HUES48 (cell line): ENCODE data around the gene FBN1.

Experiments
- H3K27ac ChIP-seq: one replicate; pipeline ENCODE4 v1.7.0; 2013; ENCODE audit warnings: low read depth, low read length, inconsistent platforms
- H3K27me3 ChIP-seq: 2 replicates; pipeline ENCODE4 v1.6.1; 2013; ENCODE audit warnings: mild to moderate bottlenecking, low read length; ENCODE audit not compliant: control insufficient read depth, insufficient read depth
- H3K36me3 ChIP-seq: 2 replicates; pipeline ENCODE4 v1.6.1; 2013; ENCODE audit warnings: low read length; ENCODE audit not compliant: control insufficient read depth, insufficient read depth
- H3K4me1 ChIP-seq: 2 replicates; pipeline ENCODE4 v1.6.1; 2013; ENCODE audit warnings: mild to moderate bottlenecking, low read length; ENCODE audit not compliant: control insufficient read depth, insufficient read depth
- H3K4me3 ChIP-seq: 2 replicates; pipeline ENCODE4 v1.5.1; 2013; ENCODE audit warnings: mild to moderate bottlenecking, low read depth, low read length
- H3K9ac ChIP-seq: 2 replicates; pipeline ENCODE4 v1.6.1; 2013; ENCODE audit warnings: mild to moderate bottlenecking, low read depth, low read length, moderate library complexity
- H3K9me3 ChIP-seq: 2 replicates; pipeline ENCODE4 v1.6.1; 2013; ENCODE audit warnings: low read length; ENCODE audit not compliant: control insufficient read depth, insufficient read depth

FBN1 gene

DNA sequence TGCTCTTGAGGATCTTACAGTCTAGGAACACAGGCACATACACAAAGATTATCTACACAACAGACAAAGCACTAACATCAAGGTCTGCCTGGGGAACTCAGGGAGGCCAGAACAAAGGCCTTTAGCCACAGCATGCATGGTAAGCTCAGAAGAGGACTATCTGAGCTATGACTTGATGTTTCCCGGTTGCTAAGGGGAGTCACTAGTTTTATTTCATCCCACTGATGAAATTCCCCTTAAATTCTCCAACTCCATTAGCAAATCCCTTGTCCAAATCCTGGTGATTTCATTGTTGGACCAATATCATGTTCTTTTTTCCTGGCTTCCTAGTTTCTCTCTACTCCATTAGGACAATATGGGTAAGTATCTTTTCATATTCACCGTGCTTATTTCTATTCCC is 23.3 kb downstream of the FBN1 start:
- Histone ChIP-seq H3K4me3 (no peak overlapping the region), H3K27ac (no peak overlapping the region), H3K9me3 (no peaks in the 10 kb centered on the region), H3K4me1 (no peaks in the 10 kb centered on the region), H3K27me3 (no peaks in the 10 kb centered on the region), H3K36me3 (no peaks in the 10 kb centered on the region), H3K9ac (no peak overlapping the region)

DNA sequence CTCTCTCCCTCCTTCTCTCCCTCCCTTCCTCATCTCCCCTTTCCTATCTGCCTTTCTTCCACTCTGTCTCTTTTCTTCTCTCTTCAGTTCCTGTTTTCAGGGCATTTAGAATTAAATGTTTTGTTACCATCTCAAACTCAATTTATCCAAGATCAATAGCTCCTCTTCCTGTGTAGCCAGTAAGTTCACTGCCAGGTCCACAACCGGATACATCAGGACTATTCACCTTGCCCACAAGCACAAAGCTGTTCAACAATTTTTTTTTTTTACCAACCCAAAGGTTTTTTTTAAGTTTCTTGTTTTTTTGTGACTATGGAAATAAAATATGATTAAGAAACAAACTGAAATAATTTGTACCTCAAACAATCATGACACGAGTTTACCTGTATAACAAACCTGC is 26.1 kb downstream of the FBN1 start:
- no peak overlapping the region for H3K4me3 ChIP-seq
- no peaks in the 10 kb centered on the region for H3K9me3 ChIP-seq
- no peak overlapping the region for H3K27ac ChIP-seq
- no peaks in the 10 kb centered on the region for H3K4me1 ChIP-seq
- no peak overlapping the region for H3K9ac ChIP-seq
- no peaks in the 10 kb centered on the region for H3K27me3 ChIP-seq
- no peaks in the 10 kb centered on the region for H3K36me3 ChIP-seq

DNA sequence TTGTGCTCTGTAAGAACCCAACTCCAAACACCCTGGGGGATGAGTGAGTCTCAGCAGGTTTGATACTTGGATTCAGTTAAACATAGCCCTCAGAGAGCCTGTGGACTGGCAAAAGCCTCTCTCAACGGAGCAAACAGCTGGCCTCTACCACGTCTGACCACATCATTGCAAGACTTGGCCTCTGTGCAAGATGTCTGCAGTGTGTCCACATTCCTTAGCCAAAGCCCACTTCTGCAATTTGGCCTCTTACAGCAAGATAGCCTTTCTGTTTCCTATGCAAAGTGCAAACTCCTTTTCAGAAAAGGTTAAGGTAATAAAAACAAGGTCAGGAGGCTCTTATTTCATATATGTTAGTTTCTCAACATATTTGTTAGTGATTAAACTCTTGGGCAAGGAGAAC is 27.9 kb downstream of the FBN1 start:
- no peaks in the 10 kb centered on the region for H3K9me3 ChIP-seq
- no peak overlapping the region for H3K27ac ChIP-seq
- no peaks in the 10 kb centered on the region for H3K27me3 ChIP-seq
- no peak overlapping the region for H3K9ac ChIP-seq
- no peak overlapping the region for H3K4me3 ChIP-seq
- H3K4me1 ChIP-seq, result peaks cover 2% of the 10 kb centered on the region; the same call in 1 of the 2 replicates
- H3K36me3 ChIP-seq, result no peaks in the 10 kb centered on the region

DNA sequence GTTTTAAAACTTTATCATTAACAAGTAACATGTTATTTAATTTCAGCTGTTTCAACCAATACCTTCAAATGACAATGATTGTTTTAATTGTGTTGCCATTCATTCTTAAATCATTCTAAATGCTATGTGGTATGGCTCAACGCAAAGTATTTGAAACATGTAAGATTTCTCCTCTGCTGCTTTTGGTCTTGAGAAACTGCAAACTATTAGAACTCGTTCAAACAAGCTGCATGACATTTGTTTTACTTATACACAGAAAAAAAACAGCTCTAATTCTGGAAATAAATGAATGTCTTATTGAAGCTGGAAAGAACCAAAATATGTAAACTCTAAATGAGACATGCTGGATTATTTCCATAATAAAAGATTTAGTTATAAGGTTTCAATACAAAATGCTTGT is 29.3 kb downstream of the FBN1 start:
- H3K9me3 ChIP-seq, result no peaks in the 10 kb centered on the region

DNA sequence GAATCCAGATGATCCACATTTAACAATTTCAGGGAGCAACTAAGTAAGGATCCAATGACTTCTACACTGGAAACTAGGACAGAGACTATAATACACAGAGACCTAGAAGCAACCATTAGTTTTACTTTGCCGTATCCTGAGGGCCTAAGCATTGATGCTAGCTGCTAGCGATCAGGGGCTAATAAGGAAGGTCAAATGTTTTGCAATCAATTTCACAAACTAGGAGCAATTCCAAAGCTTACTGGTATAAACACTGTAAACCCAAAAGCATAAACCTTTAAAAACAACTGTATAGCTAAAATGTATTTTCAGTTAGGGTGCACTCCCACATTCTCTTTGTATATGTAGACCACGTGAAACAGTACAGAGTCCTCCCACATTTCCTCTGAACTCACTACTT is 31.5 kb downstream of the FBN1 start:
- Histone ChIP-seq H3K27ac (no peak overlapping the region), H3K9ac (no peak overlapping the region), H3K36me3 (no peaks in the 10 kb centered on the region), H3K4me3 (no peak overlapping the region), H3K9me3 (no peaks in the 10 kb centered on the region), H3K4me1 (peaks cover 6% of the 10 kb centered on the region; the same call in 1 of the 2 replicates), H3K27me3 (no peaks in the 10 kb centered on the region)

More for the DNA sequence above, 29.3 kb downstream of the FBN1 start:
- no peak overlapping the region for H3K27ac ChIP-seq
- no peaks in the 10 kb centered on the region for H3K27me3 ChIP-seq
- no peaks in the 10 kb centered on the region for H3K36me3 ChIP-seq
- H3K4me3 ChIP-seq, result no peak overlapping the region
- H3K4me1 ChIP-seq, result peaks cover 6% of the 10 kb centered on the region; the same call in 1 of the 2 replicates
- no peak overlapping the region for H3K9ac ChIP-seq

DNA sequence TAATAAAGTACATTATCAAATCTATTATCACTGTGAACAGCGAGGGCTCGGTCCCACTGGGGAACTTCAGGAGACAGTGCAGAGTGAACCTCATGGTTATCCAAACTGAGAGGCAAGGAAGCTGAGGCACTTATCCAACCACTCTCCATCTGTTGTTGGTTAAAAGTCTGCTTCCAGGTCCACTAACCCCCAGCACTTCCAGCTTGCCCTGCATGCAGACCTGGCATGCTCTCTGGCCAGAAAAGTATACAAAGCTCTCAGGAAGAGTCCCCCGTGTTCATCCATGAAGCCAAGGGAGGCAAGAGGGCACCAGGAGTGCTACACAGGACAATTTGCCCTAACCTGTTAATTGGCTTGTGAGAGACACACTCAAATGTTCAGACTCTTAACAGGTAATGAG is 36.0 kb downstream of the FBN1 start:
- no peaks in the 10 kb centered on the region for H3K9me3 ChIP-seq
- H3K36me3 ChIP-seq, result no peaks in the 10 kb centered on the region
- no peak overlapping the region for H3K4me3 ChIP-seq
- H3K27ac ChIP-seq, result no peak overlapping the region
- no peak overlapping the region for H3K9ac ChIP-seq
- H3K4me1 ChIP-seq, result peaks cover 6% of the 10 kb centered on the region; the same call in 1 of the 2 replicates
- no peaks in the 10 kb centered on the region for H3K27me3 ChIP-seq

DNA sequence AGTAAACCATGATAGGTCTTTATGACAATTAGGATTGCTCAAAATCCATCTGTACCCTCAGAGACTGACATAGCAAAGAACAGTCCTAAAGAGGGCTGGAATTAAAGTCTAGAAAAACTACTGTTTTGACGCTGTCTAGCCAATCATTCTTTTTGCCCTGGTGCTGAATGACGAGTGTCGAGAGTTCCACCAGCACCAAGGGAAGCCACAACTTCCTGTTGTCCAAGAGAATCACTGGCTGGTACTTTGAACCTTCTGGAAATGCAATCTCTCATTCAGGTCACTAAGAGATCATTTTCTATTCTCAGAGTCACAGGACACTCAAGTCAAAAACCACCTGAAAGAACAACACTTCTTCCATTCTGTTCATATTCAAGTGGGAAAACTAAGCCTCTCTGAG is 37.7 kb downstream of the FBN1 start:
- no peak overlapping the region for H3K27ac ChIP-seq
- H3K4me1 ChIP-seq, result peaks cover 20% of the 10 kb centered on the region
- H3K4me3 ChIP-seq, result no peak overlapping the region
- H3K36me3 ChIP-seq, result no peaks in the 10 kb centered on the region
- H3K9ac ChIP-seq, result no peak overlapping the region
- no peaks in the 10 kb centered on the region for H3K27me3 ChIP-seq
- no peaks in the 10 kb centered on the region for H3K9me3 ChIP-seq

DNA sequence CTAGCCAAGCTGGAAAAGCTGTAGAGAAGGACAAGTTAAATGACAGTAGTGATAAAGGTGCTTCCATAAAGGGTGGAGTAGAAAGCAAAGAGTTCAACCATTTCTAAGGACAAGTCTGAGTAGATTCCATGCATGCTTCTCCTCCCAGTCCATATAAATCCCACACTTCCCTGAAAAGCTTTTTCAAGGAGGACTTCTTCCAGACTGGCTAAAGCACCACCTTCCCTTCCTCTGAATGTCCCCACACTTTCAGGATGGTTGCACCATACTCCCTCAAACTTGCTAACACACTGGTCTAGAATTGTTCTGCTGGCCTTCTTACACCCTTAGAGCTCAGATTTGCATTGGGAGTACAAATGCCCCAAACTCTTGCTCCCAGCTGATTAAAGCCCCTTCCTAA is 40.9 kb downstream of the FBN1 start:
- Histone ChIP-seq H3K9me3 (no peaks in the 10 kb centered on the region), H3K4me1 (peaks cover 25% of the 10 kb centered on the region), H3K27ac (no peak overlapping the region), H3K9ac (no peak overlapping the region), H3K36me3 (no peaks in the 10 kb centered on the region), H3K4me3 (no peak overlapping the region), H3K27me3 (no peaks in the 10 kb centered on the region)

DNA sequence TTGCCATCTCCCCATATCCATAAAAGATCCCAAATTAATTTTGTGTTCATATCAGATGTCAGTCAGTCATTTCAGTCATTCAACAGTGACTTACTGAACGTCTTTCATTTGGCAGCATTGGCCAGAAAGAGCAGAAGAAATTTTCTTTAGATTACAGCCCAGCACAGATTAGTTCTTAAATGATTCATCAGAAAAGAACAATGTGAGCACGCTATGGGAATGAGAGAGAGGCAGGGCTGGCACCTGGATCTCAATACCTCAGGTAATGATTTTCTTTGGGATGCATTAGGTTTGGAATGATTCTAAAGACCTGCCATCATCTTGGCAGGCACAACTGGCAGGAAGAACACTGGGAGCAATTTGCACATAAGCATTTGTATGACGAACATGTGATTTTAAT is 41.6 kb downstream of the FBN1 start:
- H3K9me3 ChIP-seq, result no peaks in the 10 kb centered on the region
- H3K27ac ChIP-seq, result no peak overlapping the region
- no peak overlapping the region for H3K9ac ChIP-seq
- H3K4me3 ChIP-seq, result no peak overlapping the region
- H3K36me3 ChIP-seq, result no peaks in the 10 kb centered on the region
- no peaks in the 10 kb centered on the region for H3K27me3 ChIP-seq
- H3K4me1 ChIP-seq, result peaks cover 25% of the 10 kb centered on the region

DNA sequence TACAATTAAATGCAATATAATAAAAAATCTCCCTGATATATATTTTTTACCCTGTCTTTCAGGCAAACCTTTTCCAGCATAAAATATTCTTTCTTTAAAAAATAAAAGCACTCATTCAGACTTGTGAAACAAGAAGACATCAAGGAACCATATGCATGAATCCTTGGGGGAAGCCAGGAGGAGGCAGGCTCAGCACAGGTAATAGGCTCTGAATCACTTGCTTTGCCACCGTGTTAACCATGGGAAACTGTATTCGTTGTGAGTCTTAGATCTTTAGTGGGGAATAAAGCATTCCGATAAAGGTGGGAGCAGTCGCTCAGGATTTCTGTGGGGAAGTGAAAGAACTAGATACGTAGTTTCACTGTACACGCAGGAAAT is 42.4 kb downstream of the FBN1 start:
- H3K27me3 ChIP-seq, result no peaks in the 10 kb centered on the region
- H3K9ac ChIP-seq, result no peak overlapping the region; the same call in 1 of the 2 replicates
- peak overlapping the region; percentile 76 for H3K27ac ChIP-seq
- H3K4me1 ChIP-seq, result peaks cover 25% of the 10 kb centered on the region
- H3K36me3 ChIP-seq, result no peaks in the 10 kb centered on the region
- no peaks in the 10 kb centered on the region for H3K9me3 ChIP-seq
- H3K4me3 ChIP-seq, result no peak overlapping the region; the same call in 1 of the 2 replicates

DNA sequence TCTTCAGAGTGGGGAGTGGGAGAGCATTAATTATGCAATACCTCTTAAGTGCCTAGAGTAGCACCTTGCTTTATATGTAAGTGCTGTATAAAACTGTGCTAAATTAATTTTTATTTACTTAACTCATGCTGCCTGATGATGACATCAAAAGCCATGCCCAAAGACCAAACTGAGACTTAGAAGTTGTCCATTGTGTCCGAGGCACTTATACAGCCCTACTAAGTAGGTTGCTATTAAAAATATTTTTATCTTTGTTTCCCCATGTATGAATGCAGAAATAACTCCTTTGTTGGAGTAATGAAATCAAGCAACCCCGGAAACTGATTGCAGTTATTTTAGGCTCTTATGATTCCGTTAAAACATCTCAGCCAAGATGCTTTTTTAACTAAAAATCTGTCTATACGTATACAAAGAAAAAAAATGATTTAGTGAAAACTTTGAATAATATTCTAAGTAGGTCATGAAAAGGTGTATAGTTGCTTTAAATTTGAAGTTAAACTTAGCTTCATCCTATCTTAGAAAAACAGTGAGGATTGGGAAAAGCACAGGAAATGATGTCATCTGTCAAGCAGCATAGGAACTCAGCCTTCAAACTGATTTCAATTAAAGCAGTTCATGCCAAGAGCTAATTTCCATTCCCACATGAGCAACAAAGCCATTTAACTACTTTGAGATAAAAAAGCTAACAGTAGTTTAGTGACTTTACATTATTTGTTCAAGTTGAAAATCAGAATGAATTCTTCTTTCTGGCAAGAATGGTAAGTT is 43.0 kb downstream of the FBN1 start:
- Histone ChIP-seq H3K27me3 (no peaks in the 10 kb centered on the region), H3K36me3 (no peaks in the 10 kb centered on the region), H3K9me3 (no peaks in the 10 kb centered on the region), H3K4me1 (peaks cover 25% of the 10 kb centered on the region), H3K9ac (no peak overlapping the region), H3K27ac (peak overlapping the region; percentile 76), H3K4me3 (no peak overlapping the region)
